Mucosa of rectum (tissue), 2 donors: ENCODE data around the gene SMIM36.
"Not testable (repeated sequence)": the region's sequence is repeated elsewhere in the genome, so short reads cannot be mapped to it uniquely, and the experiment has no call there.

ENCODE experiments used
- H3K27ac ChIP-seq, 2 donors: one replicate each; pipeline ENCODE4 v1.7.0; 2013; ENCODE audit warnings: inconsistent platforms in 2 of 2, low read depth in 2 of 2, low read length in 2 of 2
- H3K27me3 ChIP-seq, 2 donors: one replicate each; pipeline ENCODE4 v1.7.0; 2013; ENCODE audit warnings: low read length in 2 of 2; ENCODE audit not compliant: control insufficient read depth in 2 of 2, insufficient read depth in 2 of 2
- H3K36me3 ChIP-seq, 2 donors: one replicate each; pipeline ENCODE4 v1.7.0; 2013; ENCODE audit warnings: low read length in 2 of 2; ENCODE audit not compliant: control insufficient read depth in 2 of 2, insufficient read depth in 2 of 2
- H3K4me1 ChIP-seq, 2 donors: one replicate each; pipeline ENCODE4 v1.7.0; 2013; ENCODE audit warnings: low read length in 2 of 2, mild to moderate bottlenecking in 1 of 2; ENCODE audit not compliant: control insufficient read depth in 2 of 2, insufficient read depth in 2 of 2
- H3K4me3 ChIP-seq, 2 donors: one replicate each; pipeline ENCODE4 v1.7.0; 2013; ENCODE audit warnings: low read length in 2 of 2
- H3K9ac ChIP-seq, 2 donors: one replicate each; pipeline ENCODE4 v1.7.0; 2013; ENCODE audit warnings: low read length in 2 of 2, low read depth in 1 of 2, mild to moderate bottlenecking in 1 of 2
- H3K9me3 ChIP-seq, 2 donors: one replicate each; pipeline ENCODE4 v1.7.0; 2013; ENCODE audit warnings: low read length in 2 of 2; ENCODE audit not compliant: control insufficient read depth in 2 of 2
- donor health status: healthy.
- donor health status: Normal muscosa, but diverticular disease.

SMIM36 gene

DNA sequence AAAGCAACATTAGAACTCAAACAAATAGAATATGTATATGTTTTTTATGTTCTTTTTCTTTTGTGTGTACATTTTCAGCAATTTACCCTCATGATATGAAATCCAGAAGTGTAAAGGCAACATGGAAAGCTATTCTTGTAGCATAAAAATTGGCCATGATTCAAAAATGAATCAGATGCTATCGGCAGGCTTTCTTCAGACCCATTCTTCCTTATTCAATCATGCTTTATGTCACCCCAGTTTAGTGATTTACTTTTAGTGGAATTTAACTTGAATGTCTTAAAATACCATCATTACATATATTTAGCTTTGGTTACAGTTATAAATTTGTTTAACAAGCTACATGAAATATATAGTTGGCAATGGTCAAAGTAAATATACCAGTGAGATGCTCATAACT, 21.4 kb upstream of the SMIM36 start:
- no peaks in the 10 kb centered on the region for H3K36me3 ChIP-seq
- no peak overlapping the region for H3K27ac ChIP-seq
- H3K9ac ChIP-seq, result no peak overlapping the region
- H3K4me3 ChIP-seq, result no peak overlapping the region
- no peaks in the 10 kb centered on the region for H3K9me3 ChIP-seq
- no peaks in the 10 kb centered on the region for H3K4me1 ChIP-seq
- H3K27me3 ChIP-seq, result no peaks in the 10 kb centered on the region

DNA sequence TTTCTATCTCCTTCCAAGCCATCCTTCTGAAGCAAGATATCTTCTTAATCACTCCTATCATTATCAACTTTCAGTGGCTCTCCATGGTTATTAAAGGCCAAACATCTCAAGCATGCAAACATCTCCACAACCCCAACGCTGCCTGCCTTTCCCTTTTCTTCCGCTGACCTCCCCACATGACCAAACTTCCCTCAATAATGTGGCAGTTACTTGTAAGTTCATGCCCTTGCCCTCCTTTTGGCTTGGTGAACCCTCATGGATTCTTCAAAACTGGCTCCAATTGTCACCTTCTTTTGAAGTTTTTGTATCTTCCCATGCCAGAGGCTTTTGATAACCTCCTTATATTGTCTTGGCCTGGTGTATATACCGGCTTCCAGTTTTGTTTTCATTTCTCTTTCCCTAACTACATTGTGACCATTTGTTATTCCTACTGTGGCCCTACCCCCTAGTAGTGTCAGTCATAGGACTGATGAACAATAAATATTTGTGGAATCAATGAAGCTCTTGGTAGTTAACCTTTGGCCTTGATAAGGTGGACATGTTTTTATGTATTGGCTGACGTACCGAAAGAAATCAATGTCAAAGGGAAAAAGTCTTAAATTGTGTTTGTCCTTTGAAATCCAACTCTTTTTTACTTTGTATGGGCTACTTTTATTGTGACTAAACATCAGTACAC, 19.9 kb upstream of the SMIM36 start:
- no peak overlapping the region for H3K9ac ChIP-seq
- no peak overlapping the region for H3K4me3 ChIP-seq
- H3K36me3 ChIP-seq, result no peaks in the 10 kb centered on the region
- H3K27me3 ChIP-seq, result no peaks in the 10 kb centered on the region
- no peaks in the 10 kb centered on the region for H3K4me1 ChIP-seq
- H3K27ac ChIP-seq, result no peak overlapping the region
- H3K9me3 ChIP-seq, result no peaks in the 10 kb centered on the region

DNA sequence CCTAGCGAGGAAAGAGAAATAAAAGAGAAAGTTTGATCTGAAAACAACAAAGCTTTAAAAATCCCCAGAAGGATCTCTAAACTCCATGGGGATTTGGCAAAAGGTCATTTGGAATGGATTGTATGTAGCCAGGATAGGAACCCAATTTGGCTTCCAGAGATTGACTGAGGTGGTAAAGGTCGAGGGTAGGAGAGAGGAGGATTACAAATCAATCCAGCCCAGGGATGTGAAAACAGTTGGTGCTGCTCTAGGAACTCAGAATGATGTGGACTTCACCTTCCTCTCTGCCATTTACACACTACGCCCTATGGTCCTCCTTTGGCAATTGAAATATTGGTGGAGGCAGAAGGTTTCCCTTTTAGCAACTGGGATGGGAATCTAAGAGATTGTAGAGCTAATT, 18.8 kb upstream of the SMIM36 start:
- no peak overlapping the region for H3K9ac ChIP-seq
- H3K4me1 ChIP-seq, result no peaks in the 10 kb centered on the region
- H3K36me3 ChIP-seq, result no peaks in the 10 kb centered on the region
- H3K4me3 ChIP-seq, result no peak overlapping the region
- no peak overlapping the region for H3K27ac ChIP-seq
- H3K9me3 ChIP-seq, result no peaks in the 10 kb centered on the region
- H3K27me3 ChIP-seq, result no peaks in the 10 kb centered on the region

DNA sequence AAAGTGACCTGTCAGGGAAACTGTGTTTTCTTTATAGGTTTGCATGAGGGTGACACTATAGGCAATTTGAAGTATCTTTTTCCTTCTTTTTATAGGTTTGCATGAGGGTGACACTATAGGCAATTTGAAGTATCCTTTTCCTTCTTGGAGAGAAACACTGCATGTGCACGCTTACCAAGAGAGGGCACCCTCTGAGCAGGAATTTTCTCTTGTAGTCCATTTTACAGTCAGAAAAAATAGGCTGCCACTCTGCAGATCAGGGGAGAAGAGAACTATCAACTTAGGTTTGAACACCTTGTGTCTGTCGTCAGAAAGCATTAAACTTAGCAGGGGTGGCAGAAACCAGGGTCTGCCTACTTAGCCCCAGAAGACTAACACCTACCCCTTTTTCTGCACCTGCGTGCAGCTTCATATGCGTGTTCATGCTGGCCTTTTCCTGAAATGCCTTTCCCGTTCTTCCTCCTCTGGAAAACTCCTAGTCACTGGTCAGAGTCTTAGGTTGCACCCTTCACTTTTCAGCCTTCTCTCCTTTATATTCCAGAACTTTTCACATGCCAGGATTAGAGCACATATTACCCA, 16.4 kb upstream of the SMIM36 start:
- Histone ChIP-seq H3K4me3 (no peak overlapping the region), H3K27ac (no peak overlapping the region), H3K9me3 (no peaks in the 10 kb centered on the region), H3K27me3 (no peaks in the 10 kb centered on the region), H3K4me1 (no peaks in the 10 kb centered on the region), H3K9ac (no peak overlapping the region), H3K36me3 (no peaks in the 10 kb centered on the region)

DNA sequence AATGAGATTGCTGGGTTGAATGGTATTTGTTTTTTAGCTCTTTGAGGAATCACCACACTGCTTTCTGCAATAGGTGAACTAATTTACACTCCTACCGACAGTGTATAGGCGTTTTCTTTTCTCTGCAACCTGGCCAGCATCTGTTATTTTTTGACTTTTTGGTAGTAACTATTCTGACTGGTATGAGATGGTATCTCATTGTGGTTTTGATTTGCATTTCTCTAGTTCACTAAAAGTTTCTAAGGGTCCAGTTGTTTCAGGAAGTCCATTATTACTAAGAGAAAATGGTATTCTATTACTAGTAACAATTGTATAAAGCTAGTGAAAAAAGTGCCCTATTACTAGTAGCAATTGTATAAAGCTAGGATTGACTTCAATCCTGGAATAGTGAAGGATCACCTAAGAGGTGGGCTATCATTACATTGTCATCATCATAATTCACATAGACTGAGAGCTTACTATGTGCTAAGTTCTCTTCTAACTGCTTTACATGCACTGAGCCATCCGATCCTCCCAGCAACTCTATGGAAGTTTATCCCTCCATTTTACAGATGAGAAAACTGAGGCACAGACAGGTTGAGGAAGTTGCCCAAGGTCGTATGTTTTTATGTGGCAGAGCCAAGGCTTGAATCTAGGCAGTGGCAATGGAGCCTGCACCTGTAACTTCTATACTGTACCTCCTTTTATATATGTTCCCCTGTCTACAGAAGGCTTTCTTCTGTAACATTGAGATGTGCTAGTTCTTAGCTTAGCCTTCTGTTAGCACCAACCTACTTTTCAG, 13.4 kb upstream of the SMIM36 start:
- Histone ChIP-seq H3K27me3 (no peaks in the 10 kb centered on the region), H3K9me3 (no peaks in the 10 kb centered on the region), H3K4me3 (no peak overlapping the region), H3K4me1 (no peaks in the 10 kb centered on the region), H3K9ac (no peak overlapping the region), H3K36me3 (no peaks in the 10 kb centered on the region), H3K27ac (no peak overlapping the region)

DNA sequence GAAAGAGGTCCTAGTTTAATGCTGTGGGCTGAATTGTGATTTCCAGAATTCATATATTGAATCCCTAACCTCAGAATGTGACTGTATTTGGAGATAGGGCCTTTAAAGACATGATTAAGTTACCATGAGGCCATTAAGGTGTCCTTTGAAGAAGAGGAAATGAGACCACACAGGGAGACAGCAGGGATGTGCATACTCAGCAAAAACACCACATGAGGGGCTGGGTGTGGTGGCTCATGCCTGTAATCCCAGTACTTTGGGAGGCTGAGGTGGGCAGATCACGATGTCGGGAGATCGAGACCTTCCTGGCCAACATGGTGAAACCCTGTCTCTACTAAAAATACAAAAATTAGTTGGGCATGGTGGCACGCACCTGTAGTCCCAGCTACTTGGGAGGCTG, 11.8 kb upstream of the SMIM36 start:
- not testable (repeated sequence) for H3K9me3 ChIP-seq, H3K9ac ChIP-seq, H3K27me3 ChIP-seq, H3K4me1 ChIP-seq, H3K36me3 ChIP-seq, H3K27ac ChIP-seq, H3K4me3 ChIP-seq

DNA sequence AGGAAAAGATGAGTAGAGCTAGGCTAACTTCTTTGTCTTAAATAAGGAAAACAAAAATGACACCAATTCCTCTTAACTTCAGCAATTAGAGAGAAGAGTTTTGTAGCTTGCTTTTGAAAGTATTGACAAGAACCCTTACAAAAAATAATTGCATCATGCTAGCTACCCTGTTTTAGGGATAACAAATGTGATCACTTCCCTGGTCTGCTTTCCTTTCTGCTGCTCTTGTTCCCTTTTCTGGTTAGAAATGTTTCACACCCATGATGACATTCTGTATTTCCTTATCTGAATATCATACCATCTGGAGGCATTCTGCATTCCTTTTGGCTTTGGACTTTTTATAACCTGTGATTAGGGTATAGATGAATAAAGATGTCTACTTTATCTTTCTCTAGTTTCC, 9.9 kb upstream of the SMIM36 start:
- Histone ChIP-seq H3K27ac (no peak overlapping the region), H3K4me3 (no peak overlapping the region), H3K9ac (no peak overlapping the region), H3K36me3 (no peaks in the 10 kb centered on the region), H3K9me3 (no peaks in the 10 kb centered on the region), H3K4me1 (no peaks in the 10 kb centered on the region), H3K27me3 (no peaks in the 10 kb centered on the region)

DNA sequence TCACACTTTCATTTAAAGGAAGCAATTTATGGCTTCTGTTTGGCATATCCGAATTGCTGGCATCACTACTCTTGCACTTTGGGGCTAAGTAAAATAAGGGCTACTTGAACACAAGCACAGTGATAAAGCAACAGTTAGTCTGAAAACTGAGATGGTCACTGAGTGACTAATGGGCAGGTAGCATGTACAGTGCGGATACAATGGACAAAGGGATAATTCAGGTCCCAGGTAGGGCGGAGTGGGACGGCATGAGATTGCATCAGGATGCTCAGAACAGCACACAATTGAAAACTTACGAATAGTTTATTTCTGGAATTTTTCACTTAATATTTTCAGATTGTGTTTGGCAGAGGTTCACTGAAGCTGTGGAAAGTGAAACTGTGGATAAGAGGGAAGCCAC, 9.2 kb upstream of the SMIM36 start:
- H3K36me3 ChIP-seq, result no peaks in the 10 kb centered on the region
- H3K4me3 ChIP-seq, result no peak overlapping the region
- H3K27me3 ChIP-seq, result no peaks in the 10 kb centered on the region
- H3K9ac ChIP-seq, result no peak overlapping the region
- no peaks in the 10 kb centered on the region for H3K4me1 ChIP-seq
- H3K9me3 ChIP-seq, result no peaks in the 10 kb centered on the region
- H3K27ac ChIP-seq, result no peak overlapping the region

DNA sequence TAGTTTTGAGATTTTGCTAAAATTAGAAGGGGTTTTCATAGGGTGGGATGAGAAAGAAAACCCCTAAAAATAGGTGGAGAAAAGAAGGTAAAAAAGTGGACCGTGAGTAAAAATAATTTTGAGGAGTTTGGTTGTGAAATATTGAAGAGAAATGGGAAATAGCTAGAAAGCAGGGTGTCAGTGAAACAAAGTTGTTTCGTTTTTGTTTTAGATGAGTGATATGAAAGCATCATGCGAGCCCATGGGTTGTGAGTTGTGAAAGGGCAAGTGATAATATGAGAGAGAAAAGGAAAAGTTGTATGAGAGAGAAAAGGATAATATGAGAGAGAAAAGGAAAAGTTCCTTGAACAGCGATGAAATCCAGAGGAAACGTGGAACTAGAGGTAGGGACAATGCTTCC, 7.3 kb upstream of the SMIM36 start:
- Histone ChIP-seq H3K4me3 (no peak overlapping the region), H3K36me3 (no peaks in the 10 kb centered on the region), H3K4me1 (peaks cover 3 to 4% of the 10 kb centered on the region in 2 donors), H3K9ac (no peak overlapping the region), H3K27me3 (no peaks in the 10 kb centered on the region), H3K27ac (no peak overlapping the region), H3K9me3 (no peaks in the 10 kb centered on the region)

DNA sequence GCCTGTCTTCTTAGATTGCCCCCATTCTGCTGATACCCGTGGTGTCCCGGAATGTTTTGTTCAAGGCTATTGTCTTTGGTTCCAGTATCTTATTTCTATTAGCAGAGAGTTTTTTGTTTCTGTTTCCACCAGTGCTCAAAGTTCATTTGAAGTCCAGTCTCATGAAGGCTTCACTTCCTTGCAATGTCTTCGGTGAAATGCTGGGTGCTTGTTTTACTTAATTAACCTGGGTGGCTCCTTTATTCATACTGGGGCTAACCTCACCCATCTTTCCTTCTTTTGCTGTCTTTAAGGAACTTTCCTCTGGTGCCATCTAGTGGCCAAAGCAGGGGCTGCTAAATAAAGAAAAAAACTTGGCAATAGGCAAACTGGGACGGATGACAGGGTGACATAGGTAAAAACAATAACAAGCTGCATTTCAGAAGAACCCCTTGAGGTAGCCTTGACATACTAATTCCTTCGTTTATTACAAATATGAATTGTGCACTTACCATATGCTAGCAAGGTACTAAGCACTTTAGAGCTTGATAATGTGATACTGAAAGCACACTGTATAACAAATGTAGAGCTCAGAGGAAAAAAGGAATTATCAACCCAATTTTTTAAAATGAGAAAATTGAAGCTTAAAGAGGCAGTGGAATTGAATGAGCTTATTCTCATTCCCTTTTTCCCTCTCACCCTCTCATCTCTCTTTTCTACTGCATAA, 2.8 kb upstream of the SMIM36 start:
- H3K36me3 ChIP-seq, result no peaks in the 10 kb centered on the region
- no peak overlapping the region for H3K27ac ChIP-seq
- H3K27me3 ChIP-seq, result no peaks in the 10 kb centered on the region
- H3K9ac ChIP-seq, result no peak overlapping the region
- no peak overlapping the region for H3K4me3 ChIP-seq
- H3K9me3 ChIP-seq, result no peaks in the 10 kb centered on the region
- peaks cover 3 to 4% of the 10 kb centered on the region in 2 donors for H3K4me1 ChIP-seq
